HEK293 (cell line): ENCODE data around the gene CD1C.

Experiments used
- MYNN ChIP-seq: fragments of 450-650 bp; formaldehyde crosslinking; IDR thresholded peaks from 2 replicates; pipeline ENCODE4 v1.5.1; 2016; ENCODE audit warnings: missing biosample characterization, missing genetic modification characterization, borderline replicate concordance
- OSR2 ChIP-seq: fragments of 450-650 bp; formaldehyde crosslinking; IDR thresholded peaks from 2 replicates; pipeline ENCODE4 v1.5.1; 2016; ENCODE audit warnings: missing biosample characterization, missing genetic modification characterization
- SALL2 ChIP-seq: fragments of 450-650 bp; formaldehyde crosslinking; IDR thresholded peaks from 2 replicates; pipeline ENCODE4 v1.5.0; 2017; ENCODE audit warnings: missing biosample characterization, mild to moderate bottlenecking, missing genetic modification characterization, borderline replicate concordance
- YY1 ChIP-seq: fragments of 450-650 bp; formaldehyde crosslinking; IDR thresholded peaks from 2 replicates; pipeline ENCODE4 v1.5.1; 2018; ENCODE audit warnings: missing biosample characterization, missing genetic modification characterization
- ZBTB21 ChIP-seq: fragments of 450-650 bp; formaldehyde crosslinking; IDR thresholded peaks from 2 replicates; pipeline ENCODE4 v1.5.1; 2017; ENCODE audit warnings: missing biosample characterization, missing genetic modification characterization
- ZEB2 ChIP-seq: fragments of 450-650 bp; formaldehyde crosslinking; IDR thresholded peaks from 2 replicates; pipeline ENCODE4 v1.5.1; 2016; ENCODE audit warnings: missing biosample characterization, missing genetic modification characterization
- ZNF10 ChIP-seq: fragments of 450-650 bp; formaldehyde crosslinking; IDR thresholded peaks from 2 replicates; pipeline ENCODE4 v1.5.1; 2017; ENCODE audit warnings: missing biosample characterization, missing genetic modification characterization
- ZNF112 ChIP-seq: fragments of 450-650 bp; formaldehyde crosslinking; IDR thresholded peaks from 2 replicates; pipeline ENCODE4 v1.5.0; 2017; ENCODE audit warnings: missing biosample characterization, missing genetic modification characterization
- ZNF623 ChIP-seq: fragments of 450-650 bp; formaldehyde crosslinking; IDR thresholded peaks from 2 replicates; pipeline ENCODE4 v1.5.1; 2016; ENCODE audit warnings: missing biosample characterization, missing genetic modification characterization
- ZNF670 ChIP-seq: fragments of 450-650 bp; formaldehyde crosslinking; IDR thresholded peaks from 2 replicates; pipeline ENCODE4 v1.5.1; 2016; ENCODE audit warnings: missing biosample characterization, missing genetic modification characterization, low read depth
- ZNF777 ChIP-seq: fragments of 450-650 bp; formaldehyde crosslinking; IDR thresholded peaks from 2 replicates; pipeline ENCODE4 v1.5.1; 2017; ENCODE audit warnings: missing biosample characterization, missing genetic modification characterization, borderline replicate concordance
- TF ChIP-seq, protein P1 (sequence below): fragments of 450-650 bp; formaldehyde crosslinking; IDR thresholded peaks from 2 replicates; pipeline ENCODE4 v1.5.1; 2016; ENCODE audit warnings: missing biosample characterization, missing genetic modification characterization
- TF ChIP-seq, protein P2 (sequence below): fragments of 450-650 bp; formaldehyde crosslinking; IDR thresholded peaks from 2 replicates; pipeline ENCODE4 v1.5.1; 2016; ENCODE audit warnings: missing biosample characterization, missing genetic modification characterization
- TF ChIP-seq, protein P3 (sequence below): fragments of 450-650 bp; IDR thresholded peaks from 2 replicates; pipeline ENCODE4 v1.5.1; 2018; ENCODE audit warnings: missing biosample characterization, missing genetic modification characterization

DNA sequence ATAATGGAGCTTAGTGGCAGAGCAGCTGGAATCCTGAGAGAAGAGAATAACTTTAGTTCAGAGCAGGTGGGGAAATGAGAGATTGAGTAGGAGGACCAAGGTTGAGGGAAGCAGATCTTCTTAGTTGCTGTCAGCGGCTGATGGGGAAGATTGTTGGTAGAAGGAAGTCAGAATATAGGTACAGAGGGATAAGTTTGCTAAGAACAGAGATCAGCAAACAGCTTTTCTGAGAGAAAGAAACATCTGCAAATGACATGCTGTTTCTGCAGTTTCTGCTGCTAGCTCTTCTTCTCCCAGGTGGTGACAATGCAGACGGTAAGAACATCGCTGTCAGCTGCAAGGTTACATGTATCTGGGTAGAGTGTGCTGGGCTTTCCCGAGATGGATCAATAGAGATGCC is at the start of gene CD1C:
- TF ChIP-seq, protein P1, sequence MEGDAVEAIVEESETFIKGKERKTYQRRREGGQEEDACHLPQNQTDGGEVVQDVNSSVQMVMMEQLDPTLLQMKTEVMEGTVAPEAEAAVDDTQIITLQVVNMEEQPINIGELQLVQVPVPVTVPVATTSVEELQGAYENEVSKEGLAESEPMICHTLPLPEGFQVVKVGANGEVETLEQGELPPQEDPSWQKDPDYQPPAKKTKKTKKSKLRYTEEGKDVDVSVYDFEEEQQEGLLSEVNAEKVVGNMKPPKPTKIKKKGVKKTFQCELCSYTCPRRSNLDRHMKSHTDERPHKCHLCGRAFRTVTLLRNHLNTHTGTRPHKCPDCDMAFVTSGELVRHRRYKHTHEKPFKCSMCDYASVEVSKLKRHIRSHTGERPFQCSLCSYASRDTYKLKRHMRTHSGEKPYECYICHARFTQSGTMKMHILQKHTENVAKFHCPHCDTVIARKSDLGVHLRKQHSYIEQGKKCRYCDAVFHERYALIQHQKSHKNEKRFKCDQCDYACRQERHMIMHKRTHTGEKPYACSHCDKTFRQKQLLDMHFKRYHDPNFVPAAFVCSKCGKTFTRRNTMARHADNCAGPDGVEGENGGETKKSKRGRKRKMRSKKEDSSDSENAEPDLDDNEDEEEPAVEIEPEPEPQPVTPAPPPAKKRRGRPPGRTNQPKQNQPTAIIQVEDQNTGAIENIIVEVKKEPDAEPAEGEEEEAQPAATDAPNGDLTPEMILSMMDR: no peak
- TF ChIP-seq ZNF670 (tag by site-specific recombination) (no peak), ZNF623 (tag by site-specific recombination) (no peak), YY1 (tag by site-specific recombination) (no peak), ZBTB21 (tag by site-specific recombination) (no peak), ZNF10 (tag by site-specific recombination) (no peak), SALL2 (no peak), ZNF112 (tag by site-specific recombination) (no peak), OSR2 (tag by site-specific recombination) (no peak), ZEB2 (tag by site-specific recombination) (no peak), ZNF777 (tag by site-specific recombination) (no peak), MYNN (tag by site-specific recombination) (no peak)
- TF ChIP-seq, protein P2, sequence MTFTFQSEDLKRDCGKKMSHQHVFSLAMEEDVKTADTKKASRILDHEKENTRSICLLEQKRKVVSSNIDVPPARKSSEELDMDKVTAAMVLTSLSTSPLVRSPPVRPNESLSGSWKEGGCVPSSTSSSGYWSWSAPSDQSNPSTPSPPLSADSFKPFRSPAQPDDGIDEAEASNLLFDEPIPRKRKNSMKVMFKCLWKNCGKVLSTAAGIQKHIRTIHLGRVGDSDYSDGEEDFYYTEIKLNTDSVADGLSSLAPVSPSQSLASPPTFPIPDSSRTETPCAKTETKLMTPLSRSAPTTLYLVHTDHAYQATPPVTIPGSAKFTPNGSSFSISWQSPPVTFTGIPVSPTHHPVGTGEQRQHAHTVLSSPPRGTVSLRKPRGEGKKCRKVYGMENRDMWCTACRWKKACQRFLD: no peak
- TF ChIP-seq, protein P3, sequence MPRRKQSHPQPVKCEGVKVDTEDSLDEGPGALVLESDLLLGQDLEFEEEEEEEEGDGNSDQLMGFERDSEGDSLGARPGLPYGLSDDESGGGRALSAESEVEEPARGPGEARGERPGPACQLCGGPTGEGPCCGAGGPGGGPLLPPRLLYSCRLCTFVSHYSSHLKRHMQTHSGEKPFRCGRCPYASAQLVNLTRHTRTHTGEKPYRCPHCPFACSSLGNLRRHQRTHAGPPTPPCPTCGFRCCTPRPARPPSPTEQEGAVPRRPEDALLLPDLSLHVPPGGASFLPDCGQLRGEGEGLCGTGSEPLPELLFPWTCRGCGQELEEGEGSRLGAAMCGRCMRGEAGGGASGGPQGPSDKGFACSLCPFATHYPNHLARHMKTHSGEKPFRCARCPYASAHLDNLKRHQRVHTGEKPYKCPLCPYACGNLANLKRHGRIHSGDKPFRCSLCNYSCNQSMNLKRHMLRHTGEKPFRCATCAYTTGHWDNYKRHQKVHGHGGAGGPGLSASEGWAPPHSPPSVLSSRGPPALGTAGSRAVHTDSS (tag by site-specific recombination): no peak
